GM18526 (cell line): ENCODE results near the gene SLC18A2.

ENCODE experiments used
- POLR2A ChIP-seq: IDR thresholded peaks from 3 replicates; pipeline ENCODE4 v1.6.1; 2011; ENCODE audit not compliant: insufficient read length; ENCODE audit errors: extremely low read depth

SLC18A2 gene

GRCh38 chr10:117253908-117254307, 13.0 kb downstream of the SLC18A2 start:
- no peak for TF ChIP-seq POLR2A

- no peak for TF ChIP-seq POLR2A
These were observed 13.4 kb downstream of the SLC18A2 start for GRCh38 chr10:117254338-117254737.

GRCh38 chr10:117254774-117255735, 14.1 kb downstream of the SLC18A2 start:
- TF ChIP-seq POLR2A, result no peak

GRCh38 chr10:117255835-117256460, 15.0 kb downstream of the SLC18A2 start:
- no peak for TF ChIP-seq POLR2A

- TF ChIP-seq POLR2A, result no peak
These were observed 16.0 kb downstream of the SLC18A2 start for GRCh38 chr10:117256910-117257309.

GRCh38 chr10:117257721-117258120, 16.8 kb downstream of the SLC18A2 start:
- no peak for TF ChIP-seq POLR2A

GRCh38 chr10:117259279-117259678, 18.4 kb downstream of the SLC18A2 start:
- TF ChIP-seq POLR2A, result no peak

GRCh38 chr10:117260084-117260483, 19.2 kb downstream of the SLC18A2 start:
- no peak for TF ChIP-seq POLR2A

GRCh38 chr10:117261501-117261900, 20.6 kb downstream of the SLC18A2 start:
- no peak for TF ChIP-seq POLR2A

GRCh38 chr10:117262291-117262902, 21.5 kb downstream of the SLC18A2 start:
- no peak for TF ChIP-seq POLR2A

GRCh38 chr10:117262903-117263293, 22.0 kb downstream of the SLC18A2 start:
- no peak for TF ChIP-seq POLR2A

- TF ChIP-seq POLR2A, result no peak
These were observed 23.9 kb downstream of the SLC18A2 start for GRCh38 chr10:117264782-117265181.

GRCh38 chr10:117266400-117266799, 25.5 kb downstream of the SLC18A2 start:
- TF ChIP-seq POLR2A, result no peak

GRCh38 chr10:117266812-117267211, 25.9 kb downstream of the SLC18A2 start:
- no peak for TF ChIP-seq POLR2A

- TF ChIP-seq POLR2A, result no peak
These were observed 27.3 kb downstream of the SLC18A2 start for GRCh38 chr10:117268258-117268657.

- TF ChIP-seq POLR2A, result no peak
These were observed 28.0 kb downstream of the SLC18A2 start for GRCh38 chr10:117268907-117269306.
